Fibroblast of gingiva (primary cell): ENCODE data around the gene CKS2.
"Not testable (repeated sequence)": the region's sequence is repeated elsewhere in the genome, so short reads cannot be mapped to it uniquely, and the experiment has no call there.

Source experiments
- DNase-seq: peaks from one replicate; pipeline ENCODE4 v3.0.0-alpha.2; 2011; ENCODE audit warnings: low read depth

Gene CKS2

GRCh38 chr9:89311346-89312221 lies 589 bp downstream of the CKS2 start:
- DNase-seq: no peak

GRCh38 chr9:89312222-89312571 lies 1.2 kb downstream of the CKS2 start:
- peak; percentile 15 for DNase-seq

- no peak for DNase-seq
Measured at GRCh38 chr9:89313842-89314241, 2.8 kb downstream of the CKS2 start.

- DNase-seq: no peak
Measured at GRCh38 chr9:89314955-89315354, 4.0 kb downstream of the CKS2 start.

- no peak for DNase-seq
Measured at GRCh38 chr9:89315482-89315881, 4.5 kb downstream of the CKS2 start.

GRCh38 chr9:89317282-89317681 lies 6.3 kb downstream of the CKS2 start:
- no peak for DNase-seq

- peak; percentile 99 for DNase-seq
Measured at GRCh38 chr9:89318123-89319014, 7.4 kb downstream of the CKS2 start, which contains the start of gene SECISBP2. Gene SECISBP2, plus strand, starts transcription at chr9:89318500. Its CDS starts 77 bp downstream, at chr9:89318577.

- DNase-seq: no peak
Measured at GRCh38 chr9:89319015-89319905, 8.3 kb downstream of the CKS2 start.

GRCh38 chr9:89323390-89323789 lies 12.4 kb downstream of the CKS2 start:
- DNase-seq: peak; percentile 34

GRCh38 chr9:89325733-89326132 lies 14.7 kb downstream of the CKS2 start:
- no peak for DNase-seq

GRCh38 chr9:89328064-89328463 lies 17.1 kb downstream of the CKS2 start:
- DNase-seq: no peak

GRCh38 chr9:89329917-89330316 lies 18.9 kb downstream of the CKS2 start:
- DNase-seq: no peak

- no peak for DNase-seq
Measured at GRCh38 chr9:89330513-89330912, 19.5 kb downstream of the CKS2 start.

GRCh38 chr9:89339807-89340206 lies 28.8 kb downstream of the CKS2 start:
- no peak for DNase-seq

- no peak for DNase-seq
Measured at GRCh38 chr9:89340332-89340731, 29.3 kb downstream of the CKS2 start.

- no peak for DNase-seq
Measured at GRCh38 chr9:89342213-89342612, 31.2 kb downstream of the CKS2 start.

GRCh38 chr9:89342948-89343347 lies 32.0 kb downstream of the CKS2 start:
- DNase-seq: no peak

GRCh38 chr9:89343812-89344211 lies 32.8 kb downstream of the CKS2 start:
- not testable (repeated sequence) for DNase-seq

GRCh38 chr9:89345476-89345875 lies 34.5 kb downstream of the CKS2 start:
- no peak for DNase-seq

GRCh38 chr9:89346696-89347095 lies 35.7 kb downstream of the CKS2 start:
- DNase-seq: no peak

GRCh38 chr9:89347651-89348050 lies 36.7 kb downstream of the CKS2 start:
- no peak for DNase-seq

- DNase-seq: no peak
Measured at GRCh38 chr9:89349607-89350006, 38.6 kb downstream of the CKS2 start.
